Glutamatergic neuron (in vitro differentiated cells): ENCODE data around the gene HEXD. TPM values are rescaled to one million over a fixed set of nuclear protein-coding genes. Genes with fewer than 3 reads are reported as not detected.
"Not testable (repeated sequence)": the region's sequence is repeated elsewhere in the genome, so short reads cannot be mapped to it uniquely, and the experiment has no call there.

Experiments
- DNase-seq: peaks from one replicate; pipeline ENCODE4 v3.0.0; 2022
- H3K27ac Mint-ChIP-seq: one replicate; pipeline ENCODE4 v1.8.0; 2020; ENCODE audit warnings: mild to moderate bottlenecking, mixed read lengths, inconsistent platforms; ENCODE audit not compliant: unreplicated experiment
- H3K27me3 Mint-ChIP-seq: one replicate; pipeline ENCODE4 v1.8.0; 2020; ENCODE audit warnings: mild to moderate bottlenecking, moderate library complexity, mixed read lengths, inconsistent platforms; ENCODE audit not compliant: unreplicated experiment
- H3K36me3 Mint-ChIP-seq: one replicate; pipeline ENCODE4 v1.8.0; 2020; ENCODE audit warnings: mild to moderate bottlenecking, mixed read lengths, inconsistent platforms; ENCODE audit not compliant: unreplicated experiment
- H3K4me1 Mint-ChIP-seq: one replicate; pipeline ENCODE4 v1.8.0; 2020; ENCODE audit warnings: mild to moderate bottlenecking, low read depth, mixed read lengths, inconsistent platforms; ENCODE audit not compliant: unreplicated experiment
- H3K4me3 Mint-ChIP-seq: one replicate; pipeline ENCODE4 v1.8.0; 2020; ENCODE audit warnings: mild to moderate bottlenecking, mixed read lengths, inconsistent platforms; ENCODE audit not compliant: unreplicated experiment
- H3K9me3 Mint-ChIP-seq: one replicate; pipeline ENCODE4 v1.8.0; 2020; ENCODE audit warnings: mild to moderate bottlenecking, moderate library complexity, mixed read lengths, inconsistent platforms; ENCODE audit not compliant: unreplicated experiment
- CTCF ChIP-seq: fragments of 200-600 bp; sonication (generic); IDR thresholded peaks from one replicate; pipeline ENCODE4 v1.5.0; 2021; ENCODE audit not compliant: partially characterized antibody, unreplicated experiment
- total RNA-seq: library from RNA; stranded (reverse); fragmentation: NEBNext Ultra II Directional; extraction: Animal tissue kit (Norgen Biotek cat#: 25700); gene quantifications from one replicate; pipeline ENCODE4 v1.2.1, GENCODE V29; 2021; ENCODE audit not compliant: unreplicated experiment

Gene HEXD
- total RNA-seq, 1 donor from 2014 or later: 58.7 TPM

- DNase-seq: peak; percentile 53
- H3K27me3 Mint-ChIP-seq: peaks cover 10% of the 10 kb centered on the region
- H3K27ac Mint-ChIP-seq: no peak overlapping the region
- H3K4me1 Mint-ChIP-seq: peaks cover 8% of the 10 kb centered on the region
- TF ChIP-seq CTCF: no peak
- peak overlapping the region; percentile 82 for H3K4me3 Mint-ChIP-seq
- no peaks in the 10 kb centered on the region for H3K36me3 Mint-ChIP-seq
- peaks cover 3% of the 10 kb centered on the region for H3K9me3 Mint-ChIP-seq
These were observed 45.7 kb upstream of the HEXD start for GRCh38 chr17:82372249-82373071.

GRCh38 chr17:82373072-82373452 is 45.1 kb upstream of the HEXD start:
- DNase-seq, H3K9me3 Mint-ChIP-seq, H3K4me1 Mint-ChIP-seq, H3K36me3 Mint-ChIP-seq, H3K27ac Mint-ChIP-seq: not testable (repeated sequence)
- H3K4me3 Mint-ChIP-seq: peak overlapping the region; percentile 82
- peaks cover 10% of the 10 kb centered on the region for H3K27me3 Mint-ChIP-seq

GRCh38 chr17:82373731-82374625 is 44.2 kb upstream of the HEXD start:
- no peak for DNase-seq
- Mint-ChIP-seq H3K9me3 (peaks cover 6% of the 10 kb centered on the region), H3K36me3 (no peaks in the 10 kb centered on the region), H3K4me3 (peak overlapping the region; percentile 82), H3K27me3 (peaks cover 13% of the 10 kb centered on the region), H3K27ac (no peak overlapping the region), H3K4me1 (peaks cover 9% of the 10 kb centered on the region)
- TF ChIP-seq CTCF: no peak

GRCh38 chr17:82374626-82375331 is 43.4 kb upstream of the HEXD start:
- no peak overlapping the region for H3K27ac Mint-ChIP-seq
- no peak for DNase-seq
- peaks cover 9% of the 10 kb centered on the region for H3K4me1 Mint-ChIP-seq
- no peak for TF ChIP-seq CTCF
- peaks cover 5% of the 10 kb centered on the region for H3K9me3 Mint-ChIP-seq
- H3K27me3 Mint-ChIP-seq: peaks cover 13% of the 10 kb centered on the region
- H3K4me3 Mint-ChIP-seq: no peak overlapping the region
- no peaks in the 10 kb centered on the region for H3K36me3 Mint-ChIP-seq

- H3K9me3 Mint-ChIP-seq: peaks cover 5% of the 10 kb centered on the region
- no peak overlapping the region for H3K4me3 Mint-ChIP-seq
- no peaks in the 10 kb centered on the region for H3K36me3 Mint-ChIP-seq
These were observed 42.6 kb upstream of the HEXD start for GRCh38 chr17:82375359-82376041.

More at GRCh38 chr17:82375359-82376041, 42.6 kb upstream of the HEXD start:
- no peak for TF ChIP-seq CTCF
- no peak for DNase-seq
- Mint-ChIP-seq H3K27me3 (peaks cover 15% of the 10 kb centered on the region), H3K4me1 (peaks cover 13% of the 10 kb centered on the region), H3K27ac (no peak overlapping the region)
